H1 (cell line): Measurements from ENCODE around the gene ETV1. TPM values are rescaled to one million over a fixed set of nuclear protein-coding genes. Genes with fewer than 3 reads are reported as not detected.

ENCODE experiments used
- CTCF ChIA-PET: fragments of 300-600 bp; sonication (Branson Sonifier 250); formaldehyde crosslinking; loops from one replicate; lab custom pipeline; 2021; ENCODE audit not compliant: partially characterized antibody; lab: Charles Lee
- POLR2A ChIA-PET: fragments of 300-600 bp; sonication (Branson Sonifier 250); formaldehyde crosslinking; loops from one replicate; lab custom pipeline; 2021; ENCODE audit warnings: inconsistent platforms; ENCODE audit not compliant: partially characterized antibody; lab: Charles Lee
- DNase-seq, 2 experiments: peaks; one replicate each; pipeline versions ENCODE4 v3.0.0 to v3.0.0-alpha.2; 2010 to 2022; ENCODE audit warnings: low spot score in 2 of 2, low read depth in 1 of 2, mixed read lengths in 1 of 2
- FAIRE-seq: peaks from 2 replicates; lab custom pipeline; 2011; peaks lifted over from hg19 to GRCh38; lab: Jason Lieb, UNC
- H2AFZ ChIP-seq: 2 replicates; pipeline ENCODE4 v1.8.1; 2012; ENCODE audit warnings: low read length, inconsistent platforms
- H2AK5ac ChIP-seq: 2 replicates; pipeline ENCODE4 v1.6.1; 2013; ENCODE audit warnings: low read depth, low read length
- H2BK120ac ChIP-seq: replicated peaks from 2 replicates; pipeline ENCODE3; 2013; ENCODE audit warnings: low read depth, low read length, inconsistent platforms
- H2BK12ac ChIP-seq: 2 replicates; pipeline ENCODE4 v1.6.1; 2013; ENCODE audit warnings: low read depth, low read length
- H2BK15ac ChIP-seq: 2 replicates; pipeline ENCODE4 v1.6.1; 2013; ENCODE audit warnings: low read length
- H2BK20ac ChIP-seq: 2 replicates; pipeline ENCODE4 v1.6.1; 2013; ENCODE audit warnings: low read length
- H2BK5ac ChIP-seq: 2 replicates; pipeline ENCODE4 v1.6.1; 2013; ENCODE audit warnings: low read depth, low read length
- H3K14ac ChIP-seq: 2 replicates; pipeline ENCODE4 v1.6.1; 2013; ENCODE audit warnings: inconsistent platforms; ENCODE audit not compliant: insufficient read length
- H3K18ac ChIP-seq: 2 replicates; pipeline ENCODE4 v1.6.1; 2013; ENCODE audit warnings: low read length; ENCODE audit errors: extremely low read depth
- H3K23ac ChIP-seq: 2 replicates; pipeline ENCODE4 v1.6.1; 2013; ENCODE audit warnings: inconsistent platforms; ENCODE audit not compliant: insufficient read length
- H3K23me2 ChIP-seq: 2 replicates; pipeline ENCODE4 v1.6.1; 2013; ENCODE audit warnings: low read depth, low read length
- H3K27ac ChIP-seq: 2 replicates; pipeline ENCODE4 v1.6.1; 2011; ENCODE audit warnings: low read depth, low read length, inconsistent platforms
- H3K27me3 ChIP-seq, 4 experiments: replicated peaks in 1 of 4; 1 replicate in 1 of 4; 2 replicates in 3 of 4; pipeline versions ENCODE4 v1.6.1 to v1.8.1; 2011 to 2013; ENCODE audit warnings: low read length in 3 of 4, mild to moderate bottlenecking in 3 of 4, inconsistent platforms in 2 of 4, mixed read lengths in 2 of 4, moderate library complexity in 1 of 4; ENCODE audit not compliant: control insufficient read depth in 3 of 4, insufficient read depth in 3 of 4; ENCODE audit errors: extremely low read depth in 1 of 4
- H3K36me3 ChIP-seq, 4 experiments: 2 replicates each; pipeline versions ENCODE4 v1.6.1 to v1.8.1; 2011 to 2013; ENCODE audit warnings: mild to moderate bottlenecking in 4 of 4, low read length in 3 of 4, moderate library complexity in 2 of 4, control low read depth in 1 of 4, inconsistent platforms in 1 of 4; ENCODE audit not compliant: insufficient read depth in 4 of 4, control insufficient read depth in 2 of 4
- H3K4ac ChIP-seq: replicated peaks from 2 replicates; pipeline ENCODE3; 2013; ENCODE audit warnings: low read length, low read depth, mixed read lengths, inconsistent platforms; ENCODE audit not compliant: insufficient read length
- H3K4me1 ChIP-seq, 4 experiments: replicated peaks in 1 of 4; 1 replicate in 1 of 4; 2 replicates in 3 of 4; pipeline versions ENCODE4 v1.6.1 to v1.8.1; 2011 to 2013; ENCODE audit warnings: low read length in 3 of 4, inconsistent platforms in 2 of 4, mixed read lengths in 1 of 4; ENCODE audit not compliant: insufficient read depth in 4 of 4, control insufficient read depth in 3 of 4
- H3K4me2 ChIP-seq, 2 experiments: 2 replicates each; pipeline versions ENCODE4 v1.6.1 to v1.8.1; 2011 to 2013; ENCODE audit warnings: low read depth in 2 of 2, low read length in 2 of 2, control low read depth in 1 of 2, inconsistent platforms in 1 of 2, mild to moderate bottlenecking in 1 of 2; ENCODE audit not compliant: insufficient read depth in 1 of 2
- H3K4me3 ChIP-seq, 4 experiments: fragments of 200-600, 300-600 bp in 1 of 4; sonication (generic), shearing (Covaris generic), sonication (Bioruptor Twin) in 1 of 4; 2 replicates each; pipeline versions ENCODE4 v1.5.1 to v1.8.1; 2011 to 2016; ENCODE audit warnings: low read length in 4 of 4, low read depth in 3 of 4, control low read depth in 2 of 4, inconsistent platforms in 2 of 4, mild to moderate bottlenecking in 2 of 4, mixed read lengths in 1 of 4, moderate library complexity in 1 of 4; ENCODE audit not compliant: insufficient read depth in 2 of 4; ENCODE audit errors: extremely low read depth in 1 of 4
- H3K56ac ChIP-seq: replicated peaks from 2 replicates; pipeline ENCODE3; 2013; ENCODE audit warnings: low read depth, mild to moderate bottlenecking, mixed read lengths, low read length, inconsistent platforms; ENCODE audit not compliant: insufficient read length
- H3K79me1 ChIP-seq: 2 replicates; pipeline ENCODE4 v1.6.1; 2013; ENCODE audit warnings: low read depth, low read length, control low read depth
- H3K79me2 ChIP-seq, 2 experiments: 2 replicates each; pipeline versions ENCODE4 v1.6.1 to v1.8.1; 2012 to 2013; ENCODE audit warnings: low read length in 2 of 2, mild to moderate bottlenecking in 2 of 2, inconsistent platforms in 1 of 2; ENCODE audit not compliant: insufficient read depth in 2 of 2, control insufficient read depth in 1 of 2
- H3K9ac ChIP-seq, 4 experiments: replicated peaks in 1 of 4; 1 replicate in 1 of 4; 2 replicates in 3 of 4; pipeline versions ENCODE4 v1.6.1 to v1.8.1; 2011 to 2013; ENCODE audit warnings: low read depth in 3 of 4, low read length in 3 of 4, control low read depth in 2 of 4, mild to moderate bottlenecking in 2 of 4, moderate library complexity in 2 of 4, inconsistent platforms in 1 of 4; ENCODE audit errors: extremely low read depth in 1 of 4
- H3K9me3 ChIP-seq, 2 experiments: 2 replicates each; pipeline versions ENCODE4 v1.6.1 to v1.8.1; 2012 to 2013; ENCODE audit warnings: mild to moderate bottlenecking in 2 of 2, moderate library complexity in 2 of 2, control low read depth in 1 of 2, inconsistent platforms in 1 of 2, low read depth in 1 of 2, low read length in 1 of 2, mixed read lengths in 1 of 2; ENCODE audit not compliant: insufficient read depth in 2 of 2
- H4K20me1 ChIP-seq, 2 experiments: replicated peaks in 1 of 2; 2 replicates each; pipeline versions ENCODE3 to v1.8.1; 2011 to 2013; ENCODE audit warnings: inconsistent platforms in 2 of 2, low read length in 2 of 2, mild to moderate bottlenecking in 1 of 2; ENCODE audit not compliant: insufficient read depth in 2 of 2, control insufficient read depth in 1 of 2
- H4K5ac ChIP-seq: 2 replicates; pipeline ENCODE4 v1.6.1; 2013; ENCODE audit warnings: low read length, low read depth, mixed read lengths, inconsistent platforms; ENCODE audit not compliant: insufficient read length
- H4K8ac ChIP-seq: 2 replicates; pipeline ENCODE4 v1.8.0; 2013; ENCODE audit warnings: mild to moderate bottlenecking, moderate library complexity, low read length, inconsistent platforms; ENCODE audit not compliant: insufficient read depth; ENCODE audit errors: extremely low read depth
- H4K91ac ChIP-seq: replicated peaks from 2 replicates; pipeline ENCODE3; 2013; ENCODE audit warnings: low read length, mixed read lengths, inconsistent platforms; ENCODE audit not compliant: insufficient read length
- CEBPB ChIP-seq: IDR thresholded peaks from 2 replicates; pipeline ENCODE4 v1.6.1; 2012; ENCODE audit warnings: low read depth, low read length
- CHD1 ChIP-seq: IDR thresholded peaks from 2 replicates; pipeline ENCODE4 v1.6.1; 2012; ENCODE audit warnings: low read depth, low read length, improper control_type of control experiment
- EGR1 ChIP-seq: IDR thresholded peaks from 2 replicates; pipeline ENCODE4 v1.6.1; 2011; ENCODE audit warnings: low read depth, low read length, borderline replicate concordance
- GABPA ChIP-seq: IDR thresholded peaks from 2 replicates; pipeline ENCODE4 v1.6.1; 2011; ENCODE audit warnings: mild to moderate bottlenecking, low read length, moderate library complexity, borderline replicate concordance; ENCODE audit not compliant: insufficient read depth
- GTF2F1 ChIP-seq: IDR thresholded peaks from 2 replicates; pipeline ENCODE4 v1.6.1; 2012; ENCODE audit warnings: low read depth, low read length, improper control_type of control experiment, borderline replicate concordance
- HDAC2 ChIP-seq, 2 experiments: fragments of 300-600 bp in 1 of 2; sonication (generic) in 1 of 2; IDR thresholded peaks; 2 replicates each; pipeline ENCODE4 v1.6.1; 2011 to 2012; ENCODE audit warnings: low read depth in 2 of 2, low read length in 2 of 2, mild to moderate bottlenecking in 2 of 2, moderate library complexity in 2 of 2, borderline replicate concordance in 1 of 2, inconsistent platforms in 1 of 2
- KDM4A ChIP-seq: IDR thresholded peaks from one replicate; pipeline ENCODE4 v1.7.1; 2012; ENCODE audit warnings: low read depth, mild to moderate bottlenecking, moderate library complexity, low read length, inconsistent platforms; ENCODE audit not compliant: severe bottlenecking
- MAFK ChIP-seq: IDR thresholded peaks from 2 replicates; pipeline ENCODE4 v1.6.1; 2012; ENCODE audit warnings: low read depth, mild to moderate bottlenecking, improper control_type of control experiment, low read length
- POU5F1 ChIP-seq: IDR thresholded peaks from 2 replicates; pipeline ENCODE4 v1.6.1; 2011; ENCODE audit warnings: low read depth, mild to moderate bottlenecking, low read length, moderate library complexity
- RXRA ChIP-seq: IDR thresholded peaks from 2 replicates; pipeline ENCODE4 v1.6.1; 2011; ENCODE audit warnings: low read depth, mild to moderate bottlenecking, low read length, moderate library complexity; ENCODE audit not compliant: insufficient read depth
- SAP30 ChIP-seq: fragments of 300-600 bp; sonication (generic); IDR thresholded peaks from 2 replicates; pipeline ENCODE4 v1.7.1; 2012; ENCODE audit warnings: low read length, moderate library complexity, mild to moderate bottlenecking, inconsistent platforms; ENCODE audit not compliant: insufficient read depth, insufficient replicate concordance
- SP1 ChIP-seq: IDR thresholded peaks from 2 replicates; pipeline ENCODE4 v1.6.1; 2011; ENCODE audit warnings: low read depth, low read length
- SP2 ChIP-seq: IDR thresholded peaks from 2 replicates; pipeline ENCODE4 v1.6.1; 2012; ENCODE audit warnings: mild to moderate bottlenecking, low read length, inconsistent platforms
- SRF ChIP-seq: IDR thresholded peaks from 2 replicates; pipeline ENCODE4 v1.6.1; 2011; ENCODE audit warnings: mild to moderate bottlenecking, low read depth, low read length, moderate library complexity
- SUZ12 ChIP-seq: fragments of 200-600 bp; sonication (generic); IDR thresholded peaks from 2 replicates; pipeline ENCODE4 v1.6.1; 2012; ENCODE audit warnings: mild to moderate bottlenecking, inconsistent platforms, low read length, moderate library complexity, mixed read lengths
- WGBS, 2 experiments: shearing (Covaris generic) in 1 of 2; methylation state at CpG; one replicate each; pipeline versions ENCODE4 v1.1.6 to v1.1.7; 2013 to 2015; ENCODE audit warnings: low lambda C conversion rate in 2 of 2, mixed read lengths in 2 of 2, inconsistent platforms in 1 of 2, low coverage in 1 of 2, missing lambda C conversion rate in 1 of 2; ENCODE audit not compliant: insufficient replicate concordance in 2 of 2, insufficient coverage in 1 of 2, insufficient read length in 1 of 2; ENCODE audit errors: extremely low coverage in 1 of 2, missing lambda C conversion rate in 1 of 2; 5-methylcytosine and 5-hydroxymethylcytosine counted together
- polyA plus RNA-seq, 7 experiments: library from polyadenylated mRNA; depleted of rRNA in 3 of 7; stranded (reverse) in 5 of 7; unstranded in 2 of 7; fragments of >200 nt in 5 of 7; fragments of 200-250 nt in 2 of 7; gene quantifications; 1 replicate in 5 of 7; 2 replicates in 1 of 7; 4 replicates in 1 of 7; pipeline versions ENCODE4 v1.2.1 to v1.2.3, GENCODE V29; 2011 to 2013; ENCODE audit warnings: missing spikeins in 2 of 7, mixed read lengths in 2 of 7
- total RNA-seq: library from RNA; stranded (reverse); fragmentation: NEBNext Ultra II Directional; extraction: Animal tissue kit (Norgen Biotek cat#: 25700); gene quantifications from 2 replicates; pipeline ENCODE4 v1.2.1, GENCODE V29; 2021

The ETV1 gene
- total and polyA plus RNA-seq, 2 of the 8 experiments (the other 6 are each of a cell fraction or from before 2014, with no cell fraction given) = 58.3 to 91.2 TPM

DNA sequence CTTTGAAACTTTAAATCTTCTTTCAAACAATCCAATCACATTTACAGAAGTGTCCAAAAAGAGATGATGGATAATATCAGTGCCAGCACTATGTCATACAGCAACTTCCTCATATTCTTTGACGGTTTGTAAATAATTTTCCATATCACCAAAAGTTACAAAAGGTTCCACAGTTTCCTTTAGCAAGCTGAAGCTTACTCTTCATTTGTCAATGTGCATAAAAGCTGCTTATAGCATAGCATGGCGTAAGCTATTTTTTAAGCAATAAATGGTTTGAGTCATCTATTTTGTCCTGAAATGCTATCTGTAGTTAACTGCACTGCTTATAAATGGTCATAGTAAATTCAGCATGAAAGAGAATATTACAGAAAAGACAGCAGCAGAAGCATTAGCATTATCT lies 95.1 kb downstream of the ETV1 start:
- H3K18ac ChIP-seq = no peak overlapping the region
- ChIA-PET CTCF (no interaction called here), POLR2A (no interaction called here)
- no peak overlapping the region for H2AK5ac ChIP-seq
- H3K36me3 ChIP-seq = peaks cover 0 to 6% (median 2%) of the 10 kb centered on the region in 4 experiments; a peak in 2 of 8 replicates
- WGBS, 2 experiments = 83% methylated on average over 2 of the region's 2 CpGs; no CpG with 5 or more reads in 1 of the 2 experiments
- FAIRE-seq (no peak), DNase-seq (no peak)
- no peaks in the 10 kb centered on the region; a peak in 1 of 4 replicates for H3K9me3 ChIP-seq
- H3K27ac ChIP-seq = no peak overlapping the region
- no peak overlapping the region for H3K14ac ChIP-seq
- H3K56ac ChIP-seq = no peak overlapping the region
- H2BK20ac ChIP-seq = no peak overlapping the region
- H4K91ac ChIP-seq = no peak overlapping the region
- no peak overlapping the region for H2AFZ ChIP-seq
- no peak overlapping the region for H4K5ac ChIP-seq
- H3K79me1 ChIP-seq = no peaks in the 10 kb centered on the region
- H3K4me2 ChIP-seq = no peak overlapping the region
- no peaks in the 10 kb centered on the region for H4K20me1 ChIP-seq
- no peak overlapping the region for H3K4ac ChIP-seq
- H2BK5ac ChIP-seq = no peak overlapping the region
- H2BK12ac ChIP-seq = no peak overlapping the region
- no peak overlapping the region for H2BK120ac ChIP-seq
- no peak overlapping the region for H3K23ac ChIP-seq
- no peak overlapping the region for H2BK15ac ChIP-seq
- H3K9ac ChIP-seq = no peak overlapping the region
- H3K79me2 ChIP-seq = no peaks in the 10 kb centered on the region
- peaks cover 0 to 2% (median 0%) of the 10 kb centered on the region in 4 experiments; a peak in 1 of 7 replicates for H3K4me1 ChIP-seq
- no peaks in the 10 kb centered on the region for H3K27me3 ChIP-seq
- H3K23me2 ChIP-seq = no peaks in the 10 kb centered on the region
- no peak overlapping the region for H3K4me3 ChIP-seq
- no peak overlapping the region for H4K8ac ChIP-seq
- TF ChIP-seq HDAC2 (IDR thresholded peaks at IDR 0.05; ENCODE audit: borderline replicate concordance in 1 of 2, low read depth in 2 of 2, low read length in 2 of 2) = no peak
- no peak for TF ChIP-seq RXRA
- no peak for TF ChIP-seq SP2
- TF ChIP-seq KDM4A = no peak
- TF ChIP-seq CHD1 = no peak
- TF ChIP-seq CEBPB = no peak
- TF ChIP-seq GTF2F1 = no peak
- no peak for TF ChIP-seq SUZ12
- TF ChIP-seq POU5F1 = no peak
- TF ChIP-seq EGR1 = no peak
- TF ChIP-seq SRF = no peak
- TF ChIP-seq GABPA = no peak
- TF ChIP-seq MAFK = no peak
- TF ChIP-seq SAP30 = no peak
- TF ChIP-seq SP1 = no peak
